Ammon's horn (tissue), 1 donor: Measurements from ENCODE around the gene VPS13C.

Experiments used
- DNase-seq: peaks from one replicate; pipeline ENCODE4 v3.0.0-alpha.2; 2016; ENCODE audit warnings: low spot score

Gene VPS13C

GRCh38 chr15:61935493-61935892 is 124.8 kb downstream of the VPS13C start:
- no peak for DNase-seq

GRCh38 chr15:61929452-61929851 is 130.8 kb downstream of the VPS13C start:
- DNase-seq, result no peak

DNA sequence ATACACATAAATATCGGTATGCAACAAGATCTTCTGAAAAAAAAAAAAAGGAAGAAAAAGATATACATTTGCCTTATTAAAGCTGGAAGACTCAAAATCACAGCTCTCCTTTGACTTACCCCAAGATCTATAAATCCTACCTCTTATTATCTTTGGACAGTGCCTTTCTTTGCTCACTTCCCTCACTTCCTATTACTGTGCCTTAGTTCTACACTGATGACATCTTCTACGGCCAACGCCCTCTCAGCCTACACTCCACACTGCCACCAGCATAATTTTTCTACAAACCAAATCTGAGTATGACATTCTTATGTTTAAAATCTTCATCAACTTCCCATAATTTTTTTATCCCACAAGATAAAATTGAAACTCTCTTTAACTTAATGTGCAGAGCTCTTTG is 137.1 kb downstream of the VPS13C start:
- DNase-seq, result no peak

- no peak for DNase-seq
Observed at GRCh38 chr15:61921093-61921492, 139.2 kb downstream of the VPS13C start.

DNA sequence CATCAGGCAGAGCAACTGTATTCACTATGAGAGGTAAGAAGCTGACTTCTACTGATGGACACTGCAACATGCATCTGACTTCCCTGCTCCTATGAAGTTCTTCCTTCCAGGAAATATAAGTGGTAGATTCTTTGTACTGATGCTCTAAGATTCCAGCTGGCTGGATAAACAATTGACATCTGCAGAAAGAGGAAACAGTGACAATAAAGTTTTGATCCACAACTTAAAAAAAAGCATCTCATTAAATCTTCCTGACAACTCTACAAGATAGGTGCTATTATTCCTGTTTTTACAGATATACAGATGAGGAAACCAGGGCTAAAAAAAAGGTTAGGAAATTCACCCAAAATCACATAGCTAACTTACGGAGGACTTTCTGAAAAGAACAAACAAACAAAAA is 142.8 kb downstream of the VPS13C start:
- no peak for DNase-seq

GRCh38 chr15:61916104-61916503 is 144.1 kb downstream of the VPS13C start:
- no peak for DNase-seq

GRCh38 chr15:61915640-61916039 is 144.6 kb downstream of the VPS13C start:
- no peak for DNase-seq

DNA sequence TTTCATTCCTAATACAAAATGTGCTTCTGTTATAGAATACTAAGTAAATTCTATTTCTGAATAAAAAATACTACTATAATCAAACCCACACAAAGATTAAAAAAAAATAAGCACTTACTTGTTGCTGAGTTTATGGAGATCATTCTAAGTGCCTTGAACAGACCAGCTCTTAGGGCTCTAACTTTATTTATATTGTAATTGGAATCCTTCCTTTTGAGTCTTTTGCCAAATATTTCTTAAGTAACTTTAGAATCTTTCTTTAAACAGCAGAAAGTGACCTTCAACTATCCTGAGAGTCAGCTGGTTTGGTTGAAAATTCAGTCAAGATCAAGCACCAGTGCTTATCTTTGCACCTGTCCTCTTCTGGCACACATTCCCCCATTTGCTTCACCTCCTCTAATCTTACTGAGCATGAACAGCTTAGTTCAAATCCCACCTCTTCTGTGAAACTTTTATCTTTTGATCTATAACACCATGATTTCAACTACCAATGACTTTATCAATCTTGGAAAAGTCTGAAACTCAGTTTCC is 149.3 kb downstream of the VPS13C start:
- DNase-seq, result no peak

- no peak for DNase-seq
Observed at GRCh38 chr15:61908241-61908640, 152.0 kb downstream of the VPS13C start.

GRCh38 chr15:61907753-61908086 is 152.5 kb downstream of the VPS13C start:
- no peak for DNase-seq

DNA sequence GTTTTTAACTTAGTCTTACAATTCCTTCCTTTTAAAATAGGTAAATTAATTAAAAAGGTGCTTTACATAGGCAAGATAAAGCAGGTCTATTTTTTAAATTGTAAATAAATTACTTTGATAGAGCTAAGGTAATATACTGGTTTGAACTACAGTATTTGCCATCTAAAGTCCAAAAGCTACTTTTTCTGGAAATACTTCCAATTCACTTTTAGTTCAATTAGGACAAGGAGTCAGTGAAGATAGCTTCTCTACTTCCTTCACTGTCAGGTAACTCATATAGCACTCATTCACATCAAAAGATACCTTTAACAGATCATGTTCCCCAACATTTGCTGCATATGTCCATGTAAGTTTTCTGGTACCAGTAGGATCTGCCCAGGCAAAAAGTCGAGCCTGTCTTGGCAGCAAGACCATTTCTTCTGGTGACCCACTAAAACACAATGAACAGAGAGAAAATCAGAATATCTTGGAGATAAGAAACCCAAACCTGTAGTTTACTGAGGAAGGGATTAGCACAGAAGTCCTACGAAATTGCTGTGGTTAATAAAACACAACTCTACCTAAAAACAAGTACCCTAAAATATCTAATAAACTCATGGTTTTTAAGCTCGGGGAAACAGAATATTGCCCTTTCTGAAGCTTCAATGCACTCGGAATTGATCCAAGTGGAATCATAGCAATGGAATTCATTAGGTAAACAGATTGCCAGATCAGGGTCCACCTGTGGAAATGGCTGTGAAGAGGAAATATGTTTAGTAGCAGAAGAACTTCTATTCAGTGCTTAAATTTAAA is 153.1 kb downstream of the VPS13C start:
- DNase-seq, result no peak

DNA sequence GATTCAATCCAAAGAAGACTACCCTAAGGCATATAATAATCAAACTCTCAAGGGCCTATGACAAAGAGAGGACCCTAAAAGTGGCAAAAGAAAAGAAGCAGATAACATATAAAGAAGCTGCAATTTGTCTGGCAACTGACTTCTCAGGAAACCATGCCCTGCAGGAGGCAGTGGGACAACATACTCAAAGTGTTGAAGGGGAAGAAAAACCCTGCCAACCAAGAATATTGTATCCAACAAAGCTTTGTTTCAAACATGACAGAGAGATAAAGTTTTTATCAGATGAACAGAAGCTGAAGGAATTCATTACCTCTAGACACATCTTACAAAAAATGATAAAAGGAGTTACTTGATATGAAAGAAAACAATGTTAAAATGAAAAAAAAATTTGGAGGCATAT is 167.1 kb downstream of the VPS13C start:
- DNase-seq, result no peak

- DNase-seq, result no peak
Observed at GRCh38 chr15:61892140-61892539, 168.1 kb downstream of the VPS13C start.

DNA sequence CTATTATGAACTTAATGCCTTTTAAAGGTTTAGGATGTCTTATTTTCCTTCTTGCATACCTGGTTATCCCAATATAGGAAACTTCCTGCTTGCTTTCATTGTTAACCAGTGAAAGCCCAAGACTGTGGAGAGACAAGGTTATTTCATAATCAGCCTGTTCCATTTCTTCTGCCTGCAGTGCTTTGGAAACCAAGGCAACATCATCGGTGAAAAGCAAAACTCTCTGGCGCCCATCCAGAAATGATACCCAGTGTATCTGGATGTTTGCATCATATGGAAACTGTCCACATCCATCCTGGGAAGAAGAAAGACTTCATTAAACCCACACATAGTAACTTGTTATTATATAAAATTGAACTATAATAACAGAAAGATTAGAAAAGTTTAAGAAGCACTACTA is 170.1 kb downstream of the VPS13C start:
- no peak for DNase-seq

DNA sequence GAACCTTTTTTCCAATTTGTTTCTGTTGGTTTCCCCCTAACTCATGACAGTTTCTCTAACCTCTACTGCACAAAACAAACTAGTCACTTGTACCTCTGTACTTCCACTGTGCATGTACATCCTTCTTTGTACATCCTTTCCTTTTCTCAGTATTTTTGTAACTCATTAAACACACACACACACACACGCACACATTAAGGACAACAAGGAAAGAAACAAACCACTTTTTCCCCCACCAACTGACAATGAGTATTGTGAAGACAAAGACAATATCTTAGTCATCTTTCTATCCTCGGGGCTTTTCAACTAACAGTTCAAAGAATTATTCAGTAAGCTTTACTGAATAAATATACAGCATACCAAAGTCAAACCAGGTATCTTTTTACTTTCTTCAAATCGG is 170.5 kb downstream of the VPS13C start:
- DNase-seq, result no peak

GRCh38 chr15:61888074-61888780 is 172.0 kb downstream of the VPS13C start:
- DNase-seq, result no peak

DNA sequence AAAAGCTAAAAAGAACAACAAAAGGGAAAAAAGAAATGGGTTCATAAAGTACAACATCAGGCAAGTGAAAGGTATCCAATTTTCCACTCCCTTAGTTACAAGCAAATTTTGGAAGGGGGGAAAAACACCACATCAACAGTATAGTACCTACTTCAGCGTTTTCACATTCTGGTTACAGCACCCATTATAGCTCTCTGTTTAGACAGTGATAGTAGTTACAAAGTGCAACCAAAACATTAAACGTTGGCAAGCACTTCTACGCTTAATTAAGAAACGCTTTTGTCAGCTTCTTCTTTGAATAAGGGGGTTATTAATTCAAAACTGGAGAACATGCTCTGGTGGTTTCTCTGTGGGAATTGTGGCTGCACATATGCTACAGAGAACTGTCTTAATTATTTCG is 180.2 kb downstream of the VPS13C start:
- no peak for DNase-seq

DNA sequence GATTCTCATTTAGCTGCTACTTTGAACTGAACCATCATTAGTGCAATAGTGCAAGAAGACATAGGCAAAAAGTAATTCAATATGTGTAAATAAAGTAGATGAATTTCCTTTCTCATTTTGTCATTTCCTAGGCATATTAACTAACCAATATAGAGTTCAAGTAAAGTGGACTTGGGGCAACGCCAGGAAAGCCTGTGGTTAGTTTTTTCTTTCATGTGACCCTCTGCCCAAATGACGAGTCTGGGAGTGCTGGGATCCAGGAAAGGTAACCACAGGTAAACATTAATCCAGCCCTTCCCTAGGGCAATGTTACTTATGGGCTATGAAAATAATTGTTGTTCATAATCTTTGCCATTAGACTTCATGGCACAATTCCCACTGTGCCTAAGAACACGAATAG is 181.0 kb downstream of the VPS13C start:
- DNase-seq, result no peak

GRCh38 chr15:61871926-61872522 is 188.2 kb downstream of the VPS13C start:
- no peak for DNase-seq

DNA sequence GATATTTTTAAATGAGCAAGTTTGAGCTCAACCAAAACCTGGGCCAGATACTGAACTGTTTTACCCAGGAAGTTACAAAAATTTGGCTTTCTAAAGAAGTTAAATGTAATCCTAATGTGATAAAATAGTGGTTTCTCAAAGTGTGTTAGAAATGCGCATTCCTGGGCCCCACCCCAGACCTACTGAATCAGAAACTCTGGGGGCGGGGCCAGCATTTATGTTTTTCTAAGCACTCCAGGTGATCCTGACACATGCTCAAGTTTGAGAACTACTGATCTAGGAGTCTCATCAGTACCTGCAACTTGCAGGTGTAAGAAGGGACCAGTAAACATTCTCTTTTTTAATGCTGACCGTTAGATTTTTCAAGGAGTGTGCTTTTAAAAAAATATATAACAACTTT is 190.6 kb downstream of the VPS13C start:
- DNase-seq, result no peak

DNA sequence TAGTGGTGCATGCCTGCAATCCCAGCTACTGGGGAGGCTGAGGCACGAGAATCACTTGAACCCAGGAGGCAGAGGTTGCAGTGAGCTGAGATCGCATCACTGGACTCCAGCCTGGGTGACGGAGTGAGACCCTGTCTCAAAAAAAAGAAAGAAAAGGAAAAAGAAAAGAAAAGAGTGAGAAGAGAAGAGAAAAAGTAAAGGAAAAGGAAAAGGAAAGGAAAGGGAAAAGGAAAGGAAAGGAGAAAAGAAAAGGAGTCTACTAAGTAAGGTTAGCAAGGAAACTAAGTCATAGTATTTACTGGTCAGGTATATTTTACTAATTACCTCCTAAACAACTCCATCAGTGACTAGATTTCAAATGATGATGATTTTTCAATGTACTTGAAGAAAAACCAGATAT is 198.3 kb downstream of the VPS13C start:
- DNase-seq, result no peak

DNA sequence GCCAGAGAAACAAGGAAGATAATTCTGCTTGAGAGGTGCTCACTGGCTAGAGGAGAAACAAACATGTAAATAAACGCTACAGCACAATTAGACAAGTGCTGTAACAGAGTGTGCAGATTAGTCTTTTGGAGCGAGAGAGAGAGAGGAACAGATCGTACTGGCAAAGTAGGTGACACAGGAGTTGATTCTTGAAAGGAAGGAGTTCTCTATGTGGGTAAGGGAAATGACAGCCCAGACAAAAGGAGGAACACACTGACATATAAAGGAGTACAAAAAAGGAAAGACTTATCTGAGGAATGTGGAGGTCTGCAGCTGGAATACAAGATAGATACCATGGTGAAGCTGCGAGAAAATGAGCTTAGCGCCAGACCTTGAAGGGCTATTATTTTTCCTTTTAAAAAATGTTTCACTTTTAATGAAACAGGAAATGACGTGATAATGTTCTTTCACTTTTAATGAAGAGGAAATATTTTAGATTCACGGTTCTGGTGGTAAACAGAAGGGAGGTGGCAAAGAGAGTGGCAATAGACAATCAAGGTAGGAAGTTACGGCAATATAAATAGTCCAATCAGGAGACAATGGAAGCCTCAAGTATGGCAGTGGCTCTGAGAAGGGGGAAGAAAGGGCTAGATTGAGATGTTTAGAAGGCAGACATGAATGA is 202.9 kb downstream of the VPS13C start:
- DNase-seq, result no peak

DNA sequence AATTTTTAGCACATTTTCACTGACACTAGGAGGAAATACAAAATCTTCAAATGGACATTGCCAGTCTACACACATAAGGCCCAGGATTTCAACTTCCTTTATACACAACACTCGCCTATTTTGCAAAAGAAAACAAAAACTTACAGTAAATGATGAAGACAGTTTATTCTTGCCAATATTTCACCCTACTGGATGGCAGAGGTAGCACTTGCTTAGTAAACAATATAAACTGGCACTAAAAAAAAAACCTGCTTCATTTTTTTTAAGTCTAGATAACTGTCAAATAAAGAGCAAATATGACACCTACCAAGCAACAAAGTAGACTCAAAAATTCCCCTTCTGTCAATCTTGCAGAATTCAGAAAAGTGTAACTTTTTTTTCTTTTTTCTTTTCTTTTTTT is 204.0 kb downstream of the VPS13C start:
- DNase-seq, result no peak
